Panc1 (cell line): ENCODE results near the gene CDSN. TPM values are rescaled to one million over a fixed set of nuclear protein-coding genes. Genes with fewer than 3 reads are reported as not detected.

Source experiments
- ATAC-seq: fragments of 200-7000 bp; cut with Tn5 transposase; 2 replicates; pipeline ENCODE4 v1.9.1; 2020; ENCODE audit warnings: mild to moderate bottlenecking, moderate library complexity
- BruUV-seq: library from RNA; stranded (reverse); fragments of 400-500 nt; replicated peaks from 2 replicates; lab custom pipeline; 2021; lab: Mats Ljungman, UMichigan
- CTCF ChIA-PET: fragments of 300-600 bp; sonication (Branson Sonifier 250); formaldehyde crosslinking; loops from one replicate; lab custom pipeline; 2022; ENCODE audit warnings: antibody characterized with exemption; lab: Charles Lee
- POLR2A ChIA-PET: fragments of 300-600 bp; sonication (Branson Sonifier 250); formaldehyde crosslinking; loops from one replicate; lab custom pipeline; 2022; ENCODE audit warnings: antibody characterized with exemption; lab: Charles Lee
- DNase-seq: peaks from one replicate; pipeline ENCODE4 v3.0.0-alpha.2; 2010; ENCODE audit warnings: low read depth, low spot score
- H3K27ac ChIP-seq: 2 replicates; pipeline ENCODE4 v1.5.1; 2011; ENCODE audit warnings: mild to moderate bottlenecking, low read length, inconsistent platforms
- H3K27me3 ChIP-seq: fragments of 200-500 bp; sonication (Bioruptor generic); 2 replicates; pipeline ENCODE4 v1.6.0; 2014; ENCODE audit warnings: low read length, inconsistent platforms; ENCODE audit not compliant: control insufficient read depth, insufficient read depth
- H3K36me3 ChIP-seq: fragments of 200-500 bp; sonication (Bioruptor generic); 2 replicates; pipeline ENCODE4 v1.5.1; 2014; ENCODE audit warnings: inconsistent platforms, mild to moderate bottlenecking, low read length, moderate library complexity; ENCODE audit not compliant: control insufficient read depth, insufficient read depth
- H3K4me1 ChIP-seq: 2 replicates; pipeline ENCODE4 v1.5.1; 2011; ENCODE audit warnings: inconsistent platforms, mild to moderate bottlenecking, low read length, moderate library complexity; ENCODE audit not compliant: control insufficient read depth, insufficient read depth
- H3K4me3 ChIP-seq, 2 experiments: 2 replicates each; pipeline ENCODE4 v1.5.1; 2011 to 2012; ENCODE audit warnings: low read depth in 2 of 2, low read length in 2 of 2, mild to moderate bottlenecking in 2 of 2, inconsistent platforms in 1 of 2, moderate library complexity in 1 of 2
- H3K9me3 ChIP-seq: fragments of 200-500 bp; sonication (Bioruptor generic); 2 replicates; pipeline ENCODE4 v1.5.1; 2014; ENCODE audit warnings: low read depth, mild to moderate bottlenecking, inconsistent platforms, low read length, moderate library complexity; ENCODE audit not compliant: control insufficient read depth, insufficient read depth
- POLR2AphosphoS5 ChIP-seq: IDR thresholded peaks from 2 replicates; pipeline ENCODE4 v1.6.1; 2012; ENCODE audit warnings: mild to moderate bottlenecking, low read depth, low read length, moderate library complexity
- REST ChIP-seq, 2 experiments: IDR thresholded peaks; 2 replicates each; pipeline ENCODE4 v1.6.1; 2011 to 2012; ENCODE audit warnings: low read depth in 2 of 2, control low read depth in 1 of 2, low read length in 1 of 2, mild to moderate bottlenecking in 1 of 2, moderate library complexity in 1 of 2; ENCODE audit not compliant: insufficient read depth in 1 of 2
- SIN3A ChIP-seq: IDR thresholded peaks from 2 replicates; pipeline ENCODE4 v1.6.1; 2012; ENCODE audit warnings: low read depth, mild to moderate bottlenecking, low read length, moderate library complexity, borderline replicate concordance; ENCODE audit not compliant: insufficient read depth
- TCF7L2 ChIP-seq: IDR thresholded peaks from 2 replicates; pipeline ENCODE4 v1.6.1; 2011; ENCODE audit warnings: mild to moderate bottlenecking, low read depth, low read length, inconsistent platforms
- in situ Hi-C: cut with HindIII; loops from 2 replicates; pipeline ENCODE4 v1.10.0; 2016; ENCODE audit warnings: low sequenced_read_pairs, low pct_unique_long_range_greater_than_20kb
- intact Hi-C: fragments of 100-400 bp; cut with micrococcal nuclease; formaldehyde crosslinking; loops from one replicate; pipeline ENCODE4 v1.10.0; 2022; ENCODE audit not compliant: unreplicated experiment
- total RNA-seq: library from RNA; stranded (reverse); gene quantifications from one replicate; pipeline ENCODE4 v1.2.1, GENCODE V29; 2021; ENCODE audit not compliant: unreplicated experiment
- TF ChIP-seq, protein P1 (sequence below): fragments of 450-650 bp; IDR thresholded peaks from 2 replicates; pipeline ENCODE4 v1.5.1; 2017; ENCODE audit warnings: mild to moderate bottlenecking

CDSN gene
- total RNA-seq, 1 experiment from 2014 or later = not detected

DNA sequence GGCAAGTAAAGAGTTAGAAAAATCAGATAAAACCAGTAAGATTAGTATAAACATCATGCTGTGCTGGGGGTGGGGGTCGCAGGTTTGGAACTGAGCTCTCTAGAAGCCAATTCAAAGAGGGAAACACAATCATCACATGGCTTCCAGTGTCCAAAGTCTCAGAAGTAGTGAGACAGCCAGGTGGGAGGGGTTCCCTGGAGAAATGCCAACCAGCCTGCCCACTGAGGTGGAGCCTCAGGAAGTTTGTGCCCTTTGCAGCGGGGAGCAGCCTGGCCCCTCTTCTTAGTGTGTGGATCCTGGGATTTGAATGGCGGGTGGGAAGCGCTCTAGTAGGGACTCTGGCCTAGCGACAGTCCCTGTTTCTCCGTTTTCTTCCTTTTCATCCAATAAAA lies 29.3 kb downstream of the CDSN start:
- POLR2A ChIA-PET = no interaction called here
- H3K9me3 ChIP-seq = no peaks in the 10 kb centered on the region
- ATAC-seq (no peak), DNase-seq (no peak)
- peaks cover 8% of the 10 kb centered on the region for H3K4me1 ChIP-seq
- CTCF ChIA-PET = no interaction called here
- H3K27ac ChIP-seq = no peak overlapping the region
- in situ Hi-C loops (no loop called here), intact Hi-C loops (no loop called here)
- H3K4me3 ChIP-seq = no peak overlapping the region
- TF ChIP-seq SIN3A = no peak
- BruUV-seq = no TSS peak
- H3K27me3 ChIP-seq = no peaks in the 10 kb centered on the region
- no peaks in the 10 kb centered on the region for H3K36me3 ChIP-seq

- no TSS peak for BruUV-seq
- Histone ChIP-seq H3K27me3 (no peaks in the 10 kb centered on the region), H3K4me1 (peaks cover 8% of the 10 kb centered on the region), H3K4me3 (no peak overlapping the region), H3K27ac (no peak overlapping the region), H3K9me3 (no peaks in the 10 kb centered on the region), H3K36me3 (no peaks in the 10 kb centered on the region)
- ChIA-PET CTCF (no interaction called here), POLR2A (no interaction called here)
- ATAC-seq (no peak), DNase-seq (no peak)
- TF ChIP-seq POLR2AphosphoS5 = no peak
- no peak for TF ChIP-seq TCF7L2
- intact Hi-C loops (no loop called here), in situ Hi-C loops (no loop called here)
Measured at GRCh38 chr6:31090275-31090972, 29.8 kb downstream of the CDSN start.

- Histone ChIP-seq H3K4me3 (no peak overlapping the region), H3K27ac (no peak overlapping the region), H3K4me1 (peaks cover 3% of the 10 kb centered on the region; the same call in 1 of the 2 replicates), H3K36me3 (no peaks in the 10 kb centered on the region), H3K9me3 (no peaks in the 10 kb centered on the region), H3K27me3 (no peaks in the 10 kb centered on the region)
- BruUV-seq = no TSS peak
- ChIA-PET POLR2A (interaction anchor here (0.6 kb wide), 2 partner anchors 52 to 465 kb away, joined by 3 to 13 read pairs; no protein-coding TSS in a partner anchor), CTCF (interaction anchor here (0.6 to 1.1 kb wide), 21 partner anchors 8 to 441 kb away, joined by 3 to 18 read pairs (median 4); partner anchors contain the start of genes PSORS1C1, TCF19 and VARS2)
- TF ChIP-seq, protein P1, sequence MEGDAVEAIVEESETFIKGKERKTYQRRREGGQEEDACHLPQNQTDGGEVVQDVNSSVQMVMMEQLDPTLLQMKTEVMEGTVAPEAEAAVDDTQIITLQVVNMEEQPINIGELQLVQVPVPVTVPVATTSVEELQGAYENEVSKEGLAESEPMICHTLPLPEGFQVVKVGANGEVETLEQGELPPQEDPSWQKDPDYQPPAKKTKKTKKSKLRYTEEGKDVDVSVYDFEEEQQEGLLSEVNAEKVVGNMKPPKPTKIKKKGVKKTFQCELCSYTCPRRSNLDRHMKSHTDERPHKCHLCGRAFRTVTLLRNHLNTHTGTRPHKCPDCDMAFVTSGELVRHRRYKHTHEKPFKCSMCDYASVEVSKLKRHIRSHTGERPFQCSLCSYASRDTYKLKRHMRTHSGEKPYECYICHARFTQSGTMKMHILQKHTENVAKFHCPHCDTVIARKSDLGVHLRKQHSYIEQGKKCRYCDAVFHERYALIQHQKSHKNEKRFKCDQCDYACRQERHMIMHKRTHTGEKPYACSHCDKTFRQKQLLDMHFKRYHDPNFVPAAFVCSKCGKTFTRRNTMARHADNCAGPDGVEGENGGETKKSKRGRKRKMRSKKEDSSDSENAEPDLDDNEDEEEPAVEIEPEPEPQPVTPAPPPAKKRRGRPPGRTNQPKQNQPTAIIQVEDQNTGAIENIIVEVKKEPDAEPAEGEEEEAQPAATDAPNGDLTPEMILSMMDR = peak; percentile 84
- TF ChIP-seq REST (IDR thresholded peaks at IDR 0.05; ENCODE audit: insufficient read depth in 1 of 2, low read depth in 2 of 2, low read length in 1 of 2) = no peak
- no peak for TF ChIP-seq TCF7L2
- no peak for TF ChIP-seq SIN3A
- no peak for TF ChIP-seq POLR2AphosphoS5
- ATAC-seq (peak; percentile 97), DNase-seq (no peak)
- in situ Hi-C loops = no loop called here
- intact Hi-C loops = loop anchor here (2.0 to 5.0 kb wide), 2 partner anchors 259 to 405 kb away; no protein-coding TSS in a partner anchor
Measured at GRCh38 chr6:31087494-31088089, 32.7 kb downstream of the CDSN start.
